Hematopoietic multipotent progenitor cell (in vitro differentiated cells): Measurements from ENCODE around the gene ZNF77. TPM values are rescaled to one million over a fixed set of nuclear protein-coding genes. Genes with fewer than 3 reads are reported as not detected.

ENCODE experiments used
- total RNA-seq: library from RNA; depleted of rRNA; stranded (reverse); fragments of >200 nt; gene quantifications from one replicate; pipeline ENCODE4 v1.2.3, GENCODE V29; 2012

ZNF77 gene
- total RNA-seq, 1 donor, result 3.8 TPM

Other genes starting within 250 kb of the ZNF77 start
- 5.1 TPM for gene GNG7, start 242.3 kb downstream of the ZNF77 start, total RNA-seq
- 7.3 TPM for gene DIRAS1, start 223.6 kb downstream of the ZNF77 start, total RNA-seq
- 228 TPM for gene SLC39A3, start 205.0 kb downstream of the ZNF77 start, total RNA-seq
- 50.6 TPM for gene SGTA, start 161.7 kb downstream of the ZNF77 start, total RNA-seq
- gene THOP1, start 159.5 kb downstream of the ZNF77 start, total RNA-seq, result 102 TPM
- gene ZNF554, start 125.1 kb downstream of the ZNF77 start, total RNA-seq, result 4.8 TPM
- 5.9 TPM for gene ZNF555, start 103.5 kb downstream of the ZNF77 start, total RNA-seq
- not detected for gene ZNF556, start 77.6 kb downstream of the ZNF77 start, total RNA-seq
- 3.5 TPM for gene ZNF57, start 44.0 kb downstream of the ZNF77 start, total RNA-seq
- 0.27 TPM for gene TLE6, start 32.6 kb upstream of the ZNF77 start, total RNA-seq
- 0.27 TPM for gene TLE2, start 84.3 kb upstream of the ZNF77 start, total RNA-seq
- 304 TPM for gene TLE5, start 117.5 kb upstream of the ZNF77 start, total RNA-seq
- 18.6 TPM for gene GNA11, start 149.4 kb upstream of the ZNF77 start, total RNA-seq
- 258 TPM for gene GNA15, start 191.1 kb upstream of the ZNF77 start, total RNA-seq
- gene S1PR4, start 233.8 kb upstream of the ZNF77 start, total RNA-seq, result 331 TPM
- gene NCLN, start 241.0 kb upstream of the ZNF77 start, total RNA-seq, result 53.9 TPM